NCI-H510A treated with DMSO at 0.1 percent for 48 hours (cell line): ENCODE measurements around the gene SYNGAP1.

Source experiments
- DNase-seq: peaks from one replicate; lab custom pipeline; 2025; lab: John Stamatoyannopoulos, UW

SYNGAP1 gene

DNA sequence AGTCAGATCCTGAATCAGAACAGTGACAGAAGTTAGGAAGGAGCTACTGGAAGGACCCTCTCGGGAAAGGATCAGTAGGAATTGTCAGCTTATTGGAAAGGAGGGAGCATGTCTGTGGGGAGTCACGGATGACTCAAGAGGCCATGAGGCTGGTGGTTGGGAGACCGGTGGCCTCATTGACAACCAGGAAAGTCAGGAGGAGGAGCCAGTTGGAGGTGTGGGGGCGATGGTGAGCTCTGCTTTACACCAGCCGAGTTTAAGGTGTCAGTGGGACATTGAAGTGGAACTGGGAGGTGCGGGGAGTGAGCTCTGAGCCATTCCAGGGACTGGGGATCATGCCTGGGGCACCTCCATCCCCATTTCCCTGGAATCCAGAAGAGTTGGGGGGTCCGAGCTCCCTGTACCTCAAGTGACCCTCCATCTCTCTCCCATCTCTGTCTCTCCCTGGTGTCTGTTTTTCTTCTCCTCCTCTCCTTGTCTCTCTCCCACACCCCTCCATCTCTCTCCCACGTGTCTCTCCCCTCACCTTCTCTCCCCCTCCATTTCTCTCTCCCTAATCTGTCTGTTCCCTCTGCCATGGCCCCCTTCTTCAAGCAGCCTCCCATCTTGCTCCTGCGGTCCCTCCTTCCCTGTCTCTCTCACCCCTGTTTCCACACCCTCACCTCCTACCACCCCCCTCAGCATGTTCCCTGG is 20.2 kb downstream of the SYNGAP1 start:
- no peak for DNase-seq

DNA sequence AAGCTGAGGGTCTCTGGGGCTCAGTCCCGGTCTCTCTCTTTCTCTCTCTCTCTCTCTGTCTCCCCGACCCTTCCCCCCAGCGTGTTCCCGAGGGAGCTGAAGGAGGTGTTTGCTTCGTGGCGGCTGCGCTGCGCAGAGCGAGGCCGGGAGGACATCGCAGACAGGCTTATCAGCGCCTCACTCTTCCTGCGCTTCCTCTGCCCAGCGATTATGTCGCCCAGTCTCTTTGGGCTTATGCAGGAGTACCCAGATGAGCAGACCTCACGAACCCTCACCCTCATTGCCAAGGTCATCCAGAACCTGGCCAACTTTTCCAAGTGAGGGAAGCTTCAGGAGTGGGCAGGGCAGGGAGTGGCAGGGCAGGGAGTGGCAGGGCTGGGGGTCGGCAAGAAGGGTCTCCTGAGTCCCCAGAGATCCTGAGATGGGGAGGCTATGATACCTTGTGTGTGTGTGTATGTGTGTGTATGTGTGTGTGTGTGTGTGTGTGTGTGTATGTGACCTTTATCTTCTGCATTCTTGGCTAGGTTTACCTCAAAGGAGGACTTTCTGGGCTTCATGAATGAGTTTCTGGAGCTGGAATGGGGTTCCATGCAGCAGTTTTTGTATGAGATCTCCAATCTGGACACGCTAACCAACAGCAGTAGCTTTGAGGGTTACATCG is 20.9 kb downstream of the SYNGAP1 start:
- no peak for DNase-seq

DNA sequence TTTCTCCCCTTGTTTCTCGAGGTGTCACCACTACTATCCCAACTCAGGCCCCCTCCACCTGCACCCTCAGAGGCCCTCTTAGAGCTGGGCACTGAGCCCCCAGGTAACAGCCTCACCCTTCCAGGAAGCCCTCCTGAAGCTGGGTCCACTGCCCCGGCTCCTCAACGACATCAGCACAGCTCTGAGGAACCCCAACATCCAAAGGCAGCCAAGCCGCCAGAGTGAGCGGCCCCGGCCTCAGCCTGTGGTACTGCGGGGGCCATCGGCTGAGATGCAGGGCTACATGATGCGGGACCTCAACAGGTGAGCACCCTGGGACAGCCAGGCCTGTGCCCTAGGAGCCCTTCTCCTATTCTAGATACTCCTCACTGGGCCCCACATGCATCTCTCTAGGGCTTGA is 21.6 kb downstream of the SYNGAP1 start:
- no peak for DNase-seq

DNA sequence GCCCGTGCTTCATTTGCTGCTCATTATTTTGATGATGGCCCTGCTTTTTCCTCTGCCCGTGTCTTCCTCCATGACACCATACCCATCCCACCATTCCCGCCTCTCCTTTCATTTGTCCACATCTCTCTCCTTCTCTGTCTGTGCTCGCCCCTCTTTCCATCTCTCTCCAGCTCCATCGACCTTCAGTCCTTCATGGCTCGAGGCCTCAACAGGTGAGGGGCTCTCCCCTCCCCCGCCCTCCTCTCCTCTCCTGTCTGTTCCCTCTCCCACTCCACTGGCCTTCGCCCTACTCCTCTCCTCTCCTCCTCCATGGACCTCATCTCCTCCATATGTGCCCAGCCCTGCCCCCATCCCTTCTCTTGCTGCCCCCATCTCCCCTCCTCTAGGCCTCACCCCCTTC is 22.4 kb downstream of the SYNGAP1 start:
- DNase-seq: no peak

DNA sequence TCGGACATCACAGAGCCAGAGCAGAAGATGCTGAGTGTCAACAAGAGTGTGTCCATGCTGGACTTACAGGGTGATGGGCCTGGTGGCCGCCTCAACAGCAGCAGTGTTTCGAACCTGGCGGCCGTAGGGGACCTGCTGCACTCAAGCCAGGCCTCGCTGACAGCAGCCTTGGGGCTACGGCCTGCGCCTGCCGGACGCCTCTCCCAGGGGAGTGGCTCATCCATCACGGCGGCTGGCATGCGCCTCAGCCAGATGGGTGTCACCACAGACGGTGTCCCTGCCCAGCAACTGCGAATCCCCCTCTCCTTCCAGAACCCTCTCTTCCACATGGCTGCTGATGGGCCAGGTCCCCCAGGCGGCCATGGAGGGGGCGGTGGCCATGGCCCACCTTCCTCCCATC is 23.2 kb downstream of the SYNGAP1 start:
- DNase-seq: no peak

DNA sequence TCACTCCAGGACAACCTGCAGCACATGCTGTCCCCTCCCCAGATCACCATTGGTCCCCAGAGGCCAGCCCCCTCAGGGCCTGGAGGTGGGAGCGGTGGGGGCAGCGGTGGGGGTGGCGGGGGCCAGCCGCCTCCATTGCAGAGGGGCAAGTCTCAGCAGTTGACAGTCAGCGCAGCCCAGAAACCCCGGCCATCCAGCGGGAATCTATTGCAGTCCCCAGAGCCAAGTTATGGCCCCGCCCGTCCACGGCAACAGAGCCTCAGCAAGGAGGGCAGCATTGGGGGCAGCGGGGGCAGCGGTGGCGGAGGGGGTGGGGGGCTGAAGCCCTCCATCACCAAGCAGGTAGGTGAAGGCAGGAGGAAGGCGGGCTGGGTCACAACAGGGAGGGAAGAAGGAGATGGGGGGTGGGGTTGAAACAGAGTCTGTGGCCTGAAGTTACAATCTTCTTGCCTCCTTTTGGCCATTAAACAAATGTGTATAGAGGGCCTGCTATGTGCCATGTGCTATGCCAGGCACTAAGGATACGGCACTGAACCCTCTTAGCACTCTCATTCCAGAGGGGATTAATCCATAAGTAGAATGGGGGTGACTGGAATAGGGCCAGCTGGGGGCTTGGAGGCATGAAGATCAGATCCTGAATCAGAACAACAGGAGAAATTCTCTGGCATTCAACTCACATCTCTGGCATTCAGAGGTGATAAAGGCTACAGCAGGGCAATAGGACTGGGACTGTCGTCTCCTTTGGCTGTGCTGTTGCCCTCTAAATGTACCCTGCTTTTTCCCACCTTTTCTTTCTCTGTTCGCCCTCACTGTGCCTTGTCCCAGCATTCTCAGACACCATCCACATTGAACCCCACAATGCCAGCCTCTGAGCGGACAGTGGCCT is 24.0 kb downstream of the SYNGAP1 start:
- DNase-seq: no peak

DNA sequence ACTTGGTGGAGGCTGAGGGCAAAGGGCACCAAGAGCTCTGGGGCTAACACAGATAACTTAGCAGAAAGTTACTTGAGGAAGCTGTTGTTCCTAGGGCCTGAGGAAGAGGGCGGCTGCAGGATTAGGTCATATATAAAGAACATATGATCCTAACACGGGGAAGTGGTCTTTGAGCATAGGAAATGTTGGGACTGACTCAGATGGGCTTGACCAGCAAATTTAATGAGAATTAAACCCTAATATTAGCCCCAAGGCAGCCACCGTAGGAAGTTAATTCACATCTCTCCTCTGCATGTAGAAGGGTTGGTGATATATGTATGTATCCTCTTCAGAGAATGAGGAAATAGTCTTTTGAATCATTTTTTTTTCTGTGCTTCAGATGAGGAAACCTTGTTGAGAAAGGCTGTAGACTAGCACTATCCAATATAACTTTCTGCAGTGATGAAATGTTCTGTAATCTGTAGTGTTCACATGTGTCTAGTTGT is 25.3 kb downstream of the SYNGAP1 start:
- no peak for DNase-seq

DNA sequence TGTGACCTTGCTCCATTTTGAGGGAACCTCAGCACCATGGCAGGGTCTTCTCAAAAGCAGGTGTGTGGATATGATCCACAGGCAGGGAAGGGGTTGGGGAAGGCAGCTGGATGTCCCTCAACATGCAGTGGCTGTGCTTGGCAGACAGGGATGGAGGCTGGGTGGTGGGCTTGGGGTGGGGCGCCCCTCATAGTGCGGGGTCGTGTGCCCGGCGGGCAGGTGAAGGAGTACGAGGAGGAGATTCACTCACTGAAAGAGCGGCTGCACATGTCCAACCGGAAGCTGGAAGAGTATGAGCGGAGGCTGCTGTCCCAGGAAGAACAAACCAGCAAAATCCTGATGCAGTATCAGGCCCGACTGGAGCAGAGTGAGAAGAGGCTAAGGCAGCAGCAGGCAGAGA is 26.5 kb downstream of the SYNGAP1 start:
- DNase-seq: no peak

DNA sequence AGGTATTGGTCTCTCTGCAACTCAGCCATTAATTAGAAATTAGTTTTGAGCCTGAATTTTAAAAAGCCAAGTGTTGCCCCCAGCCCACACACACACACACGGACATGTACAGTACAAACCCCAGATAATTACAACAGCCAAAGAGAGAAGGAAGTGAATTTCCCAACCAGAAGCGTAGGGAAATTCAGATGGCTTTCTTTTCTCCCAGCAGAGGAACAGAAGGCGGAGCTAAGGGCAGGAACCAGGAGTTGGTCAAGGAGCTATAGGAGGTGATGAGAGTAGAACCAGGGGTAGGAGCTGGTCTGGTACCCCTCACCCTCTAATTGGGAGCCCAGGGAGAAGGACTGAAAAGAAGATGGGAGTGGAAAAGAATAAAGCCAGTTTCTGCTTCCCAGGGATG is 30.6 kb downstream of the SYNGAP1 start:
- DNase-seq: no peak

DNA sequence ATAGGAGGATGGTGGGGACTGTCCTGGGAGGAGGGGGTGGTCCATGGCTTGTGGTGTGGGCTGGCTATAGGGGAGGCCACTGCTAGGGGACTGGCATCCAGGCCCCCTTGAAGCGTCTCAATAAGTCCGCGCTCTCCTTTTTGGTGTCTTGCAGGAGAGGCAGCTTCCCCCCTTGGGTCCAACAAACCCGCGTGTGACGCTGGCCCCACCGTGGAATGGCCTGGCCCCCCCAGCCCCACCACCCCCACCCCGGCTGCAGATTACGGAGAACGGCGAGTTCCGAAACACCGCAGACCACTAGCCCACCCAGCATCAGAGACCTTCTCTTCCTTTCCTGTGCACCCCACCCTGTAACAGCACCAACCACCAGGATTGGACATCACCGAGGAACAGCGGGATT is 31.7 kb downstream of the SYNGAP1 start:
- no peak for DNase-seq

DNA sequence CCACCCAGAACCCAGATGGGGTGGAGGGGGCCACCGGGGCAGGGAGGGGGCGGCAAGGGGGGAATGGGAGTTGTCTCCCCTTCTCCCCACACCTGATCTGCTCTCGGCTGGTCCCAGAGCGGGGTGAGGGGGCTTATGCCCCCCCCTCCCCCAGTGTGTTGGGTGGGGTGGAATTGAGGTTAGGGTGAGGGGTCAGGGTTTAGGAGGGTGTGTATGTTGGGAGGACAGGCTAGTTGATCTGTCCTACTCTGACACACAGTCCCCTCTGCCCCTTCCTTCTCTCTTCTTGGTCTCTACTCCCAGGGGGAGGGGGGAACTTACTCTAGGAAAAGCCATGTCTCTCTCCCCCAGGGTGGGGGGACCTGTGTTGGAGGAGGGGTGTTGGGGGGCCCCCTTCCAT is 32.6 kb downstream of the SYNGAP1 start:
- DNase-seq: no peak

DNA sequence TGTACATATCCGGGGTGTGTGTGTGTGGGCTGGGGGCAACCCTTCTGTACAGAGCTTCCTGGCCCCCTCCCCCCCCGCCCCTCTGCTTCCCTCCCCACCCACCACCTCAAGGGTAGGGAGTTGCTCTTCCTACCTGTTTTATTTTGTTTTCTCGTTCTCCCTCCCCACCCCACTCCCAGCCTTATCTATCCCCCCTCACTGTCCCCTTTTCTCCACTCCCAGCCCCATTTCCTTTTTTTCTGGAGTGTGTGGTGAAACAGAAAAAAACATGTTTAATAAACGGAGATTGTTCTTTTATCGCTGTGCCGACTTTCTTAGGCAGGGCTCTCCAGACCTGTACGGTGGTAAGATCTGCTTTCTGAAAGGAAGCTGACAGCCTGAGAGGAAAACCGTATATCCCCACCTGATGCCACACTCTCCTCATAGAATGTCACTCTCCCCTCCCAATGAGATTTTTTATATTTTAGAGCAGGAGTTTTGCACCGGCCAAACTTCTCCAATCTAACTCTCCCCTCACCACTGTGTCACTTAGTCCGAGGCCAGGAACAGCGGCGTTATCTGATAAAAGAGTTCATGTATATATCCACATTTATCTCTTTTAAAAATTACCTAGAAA is 33.6 kb downstream of the SYNGAP1 start:
- DNase-seq: peak; percentile 23

DNA sequence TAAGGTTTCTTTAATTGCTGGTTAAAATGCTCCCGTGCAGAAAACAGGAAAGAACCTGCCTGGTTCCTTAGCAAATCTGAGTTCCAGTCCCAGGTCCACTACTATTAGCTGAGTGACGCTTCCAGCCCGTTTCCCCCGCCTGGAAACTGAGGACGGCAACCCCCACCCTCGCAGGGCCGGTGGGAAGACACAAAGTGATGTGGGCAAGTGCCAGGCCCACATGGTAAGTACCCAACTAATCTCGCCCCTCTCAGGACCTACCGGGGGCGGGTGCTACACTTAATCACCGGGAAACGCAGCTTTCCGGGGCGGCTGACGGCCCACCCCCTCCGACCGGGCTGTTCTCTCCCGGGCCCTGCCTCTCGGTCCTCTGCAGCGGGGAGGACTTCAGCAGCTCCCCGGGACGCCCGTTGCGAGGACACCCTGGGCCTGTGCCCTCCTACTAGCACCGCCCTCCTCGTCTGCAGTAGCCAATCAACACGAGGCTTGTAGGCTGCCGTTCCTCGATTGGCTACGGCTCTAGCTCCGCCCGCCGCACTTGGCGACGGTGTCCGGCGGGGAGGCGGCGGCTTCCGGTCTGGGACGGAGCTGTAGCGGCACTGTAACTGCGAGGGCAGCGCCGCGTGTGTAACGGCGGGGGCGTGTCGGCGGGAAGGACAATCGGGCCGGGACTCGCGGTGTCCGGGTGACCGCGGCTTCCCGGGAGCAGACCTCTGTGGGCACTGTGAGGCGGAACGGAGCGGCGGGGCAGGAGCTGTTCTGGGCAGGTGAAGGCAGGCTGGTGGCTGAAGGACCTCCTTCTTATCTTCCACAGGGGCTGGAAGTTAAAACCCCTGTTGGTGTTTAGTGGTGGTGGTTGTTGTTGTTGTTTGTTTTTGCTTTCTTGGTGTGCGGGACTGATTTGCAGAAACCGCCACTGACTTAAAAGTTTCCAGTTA is 34.4 kb downstream of the SYNGAP1 start, which contains the start of gene ZBTB9:
TSS of gene ZBTB9 (plus strand) at position 568 of the 938 bp plus-strand sequence. CDS start 525 bp downstream, outside the sequence.
- DNase-seq: peak; percentile 99

DNA sequence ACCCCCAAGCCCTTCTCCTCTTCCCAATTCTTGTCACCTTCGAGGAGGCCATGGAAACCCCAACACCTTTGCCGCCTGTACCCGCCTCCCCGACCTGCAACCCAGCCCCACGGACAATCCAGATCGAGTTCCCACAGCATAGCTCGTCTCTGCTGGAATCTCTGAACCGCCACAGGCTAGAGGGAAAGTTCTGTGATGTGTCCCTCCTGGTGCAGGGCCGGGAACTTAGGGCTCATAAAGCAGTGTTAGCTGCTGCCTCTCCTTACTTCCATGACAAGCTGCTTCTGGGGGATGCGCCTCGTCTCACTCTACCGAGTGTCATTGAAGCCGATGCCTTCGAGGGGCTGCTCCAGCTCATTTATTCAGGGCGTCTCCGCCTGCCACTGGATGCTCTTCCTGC is 35.2 kb downstream of the SYNGAP1 start:
- DNase-seq: no peak

DNA sequence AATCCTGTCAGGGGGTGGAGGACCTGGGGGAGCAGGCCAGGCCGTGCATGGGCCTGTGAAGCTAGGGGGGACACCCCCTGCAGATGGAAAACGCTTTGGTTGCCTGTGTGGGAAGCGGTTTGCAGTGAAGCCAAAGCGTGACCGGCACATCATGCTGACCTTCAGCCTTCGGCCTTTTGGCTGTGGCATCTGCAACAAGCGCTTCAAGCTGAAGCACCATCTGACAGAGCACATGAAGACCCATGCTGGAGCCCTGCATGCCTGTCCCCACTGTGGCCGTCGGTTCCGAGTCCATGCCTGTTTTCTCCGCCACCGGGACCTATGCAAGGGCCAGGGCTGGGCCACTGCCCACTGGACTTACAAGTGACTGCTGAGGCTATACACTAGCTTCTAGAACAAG is 36.3 kb downstream of the SYNGAP1 start:
- no peak for DNase-seq

DNA sequence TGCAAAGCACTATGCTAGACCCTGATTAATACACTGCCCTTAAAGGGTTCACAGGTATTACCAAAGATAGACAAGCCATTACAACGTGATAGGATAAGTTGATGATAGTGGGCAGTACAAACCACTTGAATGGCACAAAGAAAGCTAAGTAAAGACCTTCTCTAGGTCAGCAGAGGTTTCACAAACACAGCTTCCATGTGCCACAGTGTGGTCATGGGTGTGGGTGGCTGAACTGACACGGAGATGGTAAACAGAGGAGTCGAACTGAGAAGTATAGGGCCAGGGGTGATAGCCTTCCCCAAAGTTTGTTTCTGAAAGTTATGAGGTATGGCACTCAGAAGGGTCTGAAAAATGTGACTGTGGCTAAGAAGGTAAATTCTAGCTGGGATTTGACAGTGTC is 38.8 kb downstream of the SYNGAP1 start:
- no peak for DNase-seq

DNA sequence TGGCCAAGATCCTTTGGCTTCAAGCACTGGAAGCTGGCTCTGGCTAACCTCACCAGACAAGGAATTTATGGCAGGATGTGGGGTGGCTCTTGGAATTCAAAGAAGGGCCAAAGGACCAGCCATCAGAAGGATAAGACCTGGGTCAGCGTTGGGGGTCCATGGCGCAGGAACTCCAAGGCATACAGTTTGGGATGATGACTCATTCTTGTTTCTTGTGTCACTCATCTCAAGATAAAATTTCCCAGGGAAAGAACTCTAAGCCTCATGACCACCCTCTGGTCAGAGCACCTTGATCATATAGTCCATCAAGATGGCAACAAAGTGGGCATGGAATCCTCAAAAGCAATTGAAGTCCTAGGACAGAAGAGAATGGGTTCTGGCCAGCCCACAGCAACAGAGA is 39.4 kb downstream of the SYNGAP1 start:
- no peak for DNase-seq

DNA sequence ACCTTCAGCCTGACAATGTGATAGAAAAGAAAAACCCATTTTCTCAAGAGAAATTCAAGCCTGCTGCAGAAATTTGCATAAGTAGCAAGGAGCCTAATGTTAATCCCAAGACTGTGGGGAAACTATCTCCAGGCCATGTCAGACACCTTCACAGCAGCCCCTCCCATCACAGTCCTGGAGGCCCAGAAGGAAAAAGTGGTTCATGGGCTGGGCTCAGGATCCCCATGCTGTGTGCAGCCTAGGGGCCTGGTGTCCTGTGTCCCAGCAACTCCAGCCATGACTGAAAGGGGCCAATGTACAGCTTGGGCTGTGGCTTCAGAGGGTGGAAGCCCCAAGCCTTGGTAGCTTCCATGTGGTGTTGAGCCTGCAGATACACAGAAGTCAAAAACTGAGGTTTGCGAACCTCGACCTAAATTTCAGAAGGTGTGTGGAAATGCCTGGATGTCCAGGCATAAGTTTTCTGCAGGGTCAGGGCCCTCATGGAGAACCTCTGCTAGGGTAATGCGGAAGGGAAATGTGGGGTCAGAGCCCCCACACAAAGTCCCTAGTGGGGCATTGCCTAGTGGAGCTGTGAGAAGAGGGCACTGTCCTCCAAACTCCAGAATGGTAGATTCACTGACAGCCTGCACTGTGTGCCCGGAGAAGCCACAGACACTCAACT is 46.3 kb downstream of the SYNGAP1 start:
- no peak for DNase-seq

DNA sequence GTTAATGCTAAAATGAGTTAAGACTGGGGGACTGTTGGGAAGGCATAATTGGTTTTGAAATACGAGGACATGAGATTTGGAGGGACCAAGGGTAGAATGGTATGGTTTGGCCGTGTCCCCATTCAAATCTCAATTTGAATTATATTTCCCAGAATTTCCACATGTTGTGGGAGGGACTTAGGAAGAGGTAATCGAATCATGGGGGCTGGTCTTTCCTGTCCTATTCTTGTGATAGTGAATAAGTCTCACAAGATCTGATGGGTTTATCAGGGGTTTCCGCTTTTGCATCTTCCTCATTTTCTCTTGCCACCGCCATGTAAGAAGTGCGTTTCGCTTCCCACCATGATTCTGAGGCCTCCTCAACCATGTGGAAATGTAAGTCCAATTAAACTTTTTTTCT is 47.2 kb downstream of the SYNGAP1 start:
- DNase-seq: no peak

DNA sequence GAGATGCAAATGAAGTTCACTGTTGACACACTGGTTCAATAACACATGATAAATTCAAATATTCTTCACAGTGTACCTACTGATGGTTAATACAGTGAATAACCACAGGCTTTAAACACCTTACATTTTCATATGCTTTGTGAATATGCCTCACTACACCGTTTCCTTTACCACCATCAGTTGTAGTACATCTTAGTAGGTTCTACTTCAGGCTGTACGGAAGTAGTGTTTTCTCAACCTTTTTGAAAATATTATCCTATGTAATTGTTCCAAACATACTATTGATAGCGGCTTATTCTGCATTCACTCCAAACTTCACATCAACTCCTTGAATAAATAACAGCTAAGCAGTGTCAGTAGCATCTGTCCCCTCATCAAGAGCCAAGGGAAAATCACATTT is 49.8 kb downstream of the SYNGAP1 start:
- DNase-seq: no peak

DNA sequence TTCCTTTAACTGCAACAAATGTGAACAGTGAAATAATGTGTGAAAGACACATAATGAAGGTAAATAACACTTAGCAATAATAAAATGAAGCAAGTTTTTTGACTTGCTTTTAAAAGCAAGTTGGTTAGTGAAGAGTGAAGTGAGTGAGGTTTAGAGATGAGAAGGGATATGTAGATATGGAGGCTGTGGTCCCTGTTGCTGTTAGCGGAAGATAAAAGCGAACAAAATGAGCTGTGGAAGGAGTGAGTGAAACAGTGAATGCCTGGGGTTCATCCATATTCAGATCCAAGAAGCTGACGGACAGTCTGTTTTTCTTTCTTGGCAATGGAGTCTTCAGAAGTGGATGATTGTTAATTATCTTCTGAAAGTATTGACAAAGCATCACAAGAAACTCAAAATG is 58.0 kb downstream of the SYNGAP1 start:
- no peak for DNase-seq
